Activated T-cell treated with anti-CD3 and anti-CD28 coated beads for 48 hours (primary cell): ENCODE data around the gene HYAL3.

Experiments
- DNase-seq: peaks from one replicate; pipeline ENCODE4 v3.0.0-alpha.2; 2020; ENCODE audit warnings: low read depth

The HYAL3 gene, protein sequence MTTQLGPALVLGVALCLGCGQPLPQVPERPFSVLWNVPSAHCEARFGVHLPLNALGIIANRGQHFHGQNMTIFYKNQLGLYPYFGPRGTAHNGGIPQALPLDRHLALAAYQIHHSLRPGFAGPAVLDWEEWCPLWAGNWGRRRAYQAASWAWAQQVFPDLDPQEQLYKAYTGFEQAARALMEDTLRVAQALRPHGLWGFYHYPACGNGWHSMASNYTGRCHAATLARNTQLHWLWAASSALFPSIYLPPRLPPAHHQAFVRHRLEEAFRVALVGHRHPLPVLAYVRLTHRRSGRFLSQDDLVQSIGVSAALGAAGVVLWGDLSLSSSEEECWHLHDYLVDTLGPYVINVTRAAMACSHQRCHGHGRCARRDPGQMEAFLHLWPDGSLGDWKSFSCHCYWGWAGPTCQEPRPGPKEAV

DNA sequence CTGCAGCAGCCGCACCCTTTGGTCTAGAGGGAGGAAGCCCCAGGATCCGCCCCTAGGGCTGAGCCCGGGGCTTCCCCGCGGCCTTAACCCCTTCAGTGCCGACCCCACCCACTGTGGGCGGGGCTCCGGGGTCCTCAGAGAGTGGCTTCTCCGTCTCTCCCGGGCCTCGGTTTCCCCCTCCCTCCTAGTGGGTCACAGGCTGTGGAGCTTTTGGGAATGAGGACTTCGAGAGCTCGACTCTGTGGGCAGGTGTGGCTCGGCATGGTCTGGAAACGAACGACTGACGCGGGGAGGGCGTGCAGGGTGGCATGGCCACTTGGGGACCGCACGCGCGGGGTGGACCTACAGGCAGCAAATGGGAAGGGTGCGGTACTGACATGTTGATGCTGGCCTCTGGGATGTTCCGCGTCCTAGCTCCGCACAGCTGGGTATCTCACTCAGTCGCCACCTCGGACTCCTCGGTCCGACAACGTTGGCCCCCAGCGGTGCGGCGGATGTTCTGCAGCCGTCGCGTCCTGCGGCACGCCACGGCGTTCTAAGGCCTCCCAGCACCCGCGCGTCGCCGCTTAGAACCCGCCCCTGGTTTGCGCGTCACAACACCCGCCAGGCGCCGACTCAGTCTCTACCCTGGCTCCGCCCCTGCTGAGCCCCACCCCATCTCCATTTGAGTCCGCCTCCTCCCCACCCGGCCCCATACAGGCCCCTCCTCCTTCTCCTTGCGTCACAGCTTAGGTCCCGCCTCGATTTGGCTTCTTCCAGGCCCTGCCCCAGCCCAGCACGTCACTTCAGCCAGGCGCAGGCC lies at the start of gene HYAL3, which contains the start of gene NAA80:
TSS of gene HYAL3 (minus strand) at position 570 of the 802 bp plus-strand sequence. CDS start 3,803 bp downstream, outside the sequence.
TSS of gene NAA80 (minus strand) at position 570 of the 802 bp plus-strand sequence. CDS start 1,942 bp downstream, outside the sequence.
- DNase-seq, result peak; percentile 99

DNA sequence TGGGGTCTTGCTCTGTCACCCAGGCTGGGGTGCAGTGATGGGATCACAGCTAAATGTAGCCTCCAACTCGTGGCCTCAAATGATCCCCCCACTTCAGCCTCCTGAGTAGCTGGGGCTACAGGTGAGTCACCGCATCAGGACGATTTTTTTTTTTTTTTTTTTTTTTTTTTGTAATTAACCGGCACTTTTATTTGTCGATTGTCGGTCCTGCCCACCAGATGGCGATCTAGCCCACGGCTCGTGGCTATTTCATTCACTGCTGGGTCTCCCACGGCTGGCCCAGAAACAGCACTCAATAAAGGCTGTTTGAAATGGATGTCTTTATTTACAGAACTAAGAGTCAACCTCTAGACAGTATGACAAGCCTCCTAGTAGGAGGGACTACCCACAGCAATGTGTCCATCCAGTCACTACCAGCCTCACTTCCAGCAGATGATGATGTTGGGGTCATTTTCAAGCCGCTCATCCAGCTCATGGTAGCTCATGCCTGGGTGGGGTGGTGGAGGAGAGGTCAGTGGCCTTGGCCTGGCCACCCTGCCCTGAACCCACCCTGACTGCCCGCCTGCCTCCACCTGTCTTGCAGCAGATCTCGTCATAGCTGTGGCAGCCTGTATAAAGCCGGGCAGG lies 48.1 kb upstream of the HYAL3 start:
- peak; percentile 68 for DNase-seq

DNA sequence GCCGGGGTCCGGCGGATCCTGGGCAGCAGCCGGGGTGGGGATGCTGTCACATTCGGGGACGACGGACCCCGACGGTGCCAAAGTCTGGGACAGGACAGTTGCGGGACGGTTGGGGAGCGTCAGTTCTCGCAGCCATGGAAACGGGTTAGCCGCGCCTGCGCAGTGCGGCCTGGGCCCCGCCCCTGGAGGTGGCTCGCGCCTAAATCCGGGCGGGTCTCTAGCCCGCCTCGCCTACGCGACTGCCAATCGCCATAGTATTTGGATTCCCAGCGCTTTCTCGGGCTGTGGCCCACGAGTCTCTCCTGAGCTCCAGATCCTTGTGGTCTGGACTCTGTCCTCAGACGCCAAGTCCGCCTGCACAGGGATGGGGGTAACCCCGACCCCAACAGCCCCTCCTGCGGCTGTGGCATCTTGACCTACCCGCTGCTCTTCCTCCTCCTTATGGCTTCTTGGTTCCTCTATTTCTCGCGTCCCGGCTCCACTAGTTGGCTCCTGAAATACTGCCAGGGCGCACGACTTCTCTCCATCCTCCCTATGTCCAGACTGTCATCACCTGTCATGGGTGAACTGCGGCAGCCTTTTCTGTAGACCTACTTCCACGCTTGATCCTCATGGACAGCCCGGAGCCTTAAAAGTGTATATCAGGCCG lies 46.5 kb upstream of the HYAL3 start, which contains the start of gene ZMYND10:
TSS of gene ZMYND10 (minus strand) at position 147 of the 649 bp plus-strand sequence. CDS start 153 bp downstream, outside the sequence.
- DNase-seq, result peak; percentile 78

DNA sequence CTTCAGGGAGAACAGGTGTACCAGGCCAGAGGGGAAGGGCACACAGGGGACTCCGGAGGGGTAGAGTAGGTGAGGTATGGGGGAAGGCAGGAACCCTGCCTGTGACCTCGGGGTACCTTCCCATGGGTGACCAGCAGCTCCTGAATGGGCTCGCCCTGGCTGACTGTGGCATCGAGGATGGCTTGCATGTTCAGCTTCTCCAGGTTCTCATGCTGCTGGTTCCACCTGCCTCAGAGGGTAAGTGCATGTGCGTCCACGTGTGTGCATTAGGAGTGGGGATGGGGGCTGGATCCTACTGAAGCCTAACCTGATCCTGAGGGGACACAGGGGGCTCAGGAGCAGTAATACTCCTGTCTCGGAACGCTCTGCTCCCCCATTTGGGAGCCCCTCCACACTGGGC lies 45.8 kb upstream of the HYAL3 start:
- no peak for DNase-seq

DNA sequence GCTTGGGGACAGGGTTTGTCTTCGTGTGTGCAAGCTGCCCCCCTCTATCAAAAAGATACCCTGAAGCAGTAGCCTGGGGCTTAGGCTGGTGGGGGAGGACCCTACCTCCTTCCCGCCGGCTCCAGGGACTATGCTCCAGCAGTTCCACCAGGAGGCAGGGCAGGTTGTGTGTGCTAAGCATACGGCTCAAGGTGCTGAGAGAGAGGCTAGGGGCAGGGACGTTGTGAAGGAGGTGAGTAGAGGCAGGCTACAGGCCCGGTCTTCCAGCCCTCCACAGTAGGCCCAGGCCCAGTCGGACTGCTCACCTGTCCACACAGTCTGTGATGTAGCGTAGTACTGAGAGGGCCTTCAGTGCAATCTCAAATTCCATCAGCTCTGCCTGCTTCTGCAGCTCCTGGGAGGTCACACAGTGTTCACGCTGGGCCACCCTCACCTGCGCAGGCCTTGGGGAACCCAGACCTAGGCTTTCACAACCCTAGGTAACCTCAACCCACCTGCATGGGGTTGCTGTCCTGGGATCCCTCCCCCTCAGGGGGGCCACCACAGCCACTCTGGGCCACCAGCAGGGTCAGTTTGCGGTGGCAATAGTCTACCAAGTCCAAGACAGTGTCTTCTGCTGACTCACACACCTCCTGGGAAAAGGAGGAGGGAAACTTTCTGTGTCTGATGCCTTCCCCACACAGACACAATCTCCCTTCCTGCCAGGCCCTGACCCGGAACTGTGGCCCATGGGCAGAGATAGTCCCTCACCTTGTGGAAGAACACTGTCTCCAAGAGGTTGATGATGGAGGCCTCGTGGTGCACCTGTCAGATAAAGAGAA lies 43.8 kb upstream of the HYAL3 start:
- DNase-seq, result no peak

DNA sequence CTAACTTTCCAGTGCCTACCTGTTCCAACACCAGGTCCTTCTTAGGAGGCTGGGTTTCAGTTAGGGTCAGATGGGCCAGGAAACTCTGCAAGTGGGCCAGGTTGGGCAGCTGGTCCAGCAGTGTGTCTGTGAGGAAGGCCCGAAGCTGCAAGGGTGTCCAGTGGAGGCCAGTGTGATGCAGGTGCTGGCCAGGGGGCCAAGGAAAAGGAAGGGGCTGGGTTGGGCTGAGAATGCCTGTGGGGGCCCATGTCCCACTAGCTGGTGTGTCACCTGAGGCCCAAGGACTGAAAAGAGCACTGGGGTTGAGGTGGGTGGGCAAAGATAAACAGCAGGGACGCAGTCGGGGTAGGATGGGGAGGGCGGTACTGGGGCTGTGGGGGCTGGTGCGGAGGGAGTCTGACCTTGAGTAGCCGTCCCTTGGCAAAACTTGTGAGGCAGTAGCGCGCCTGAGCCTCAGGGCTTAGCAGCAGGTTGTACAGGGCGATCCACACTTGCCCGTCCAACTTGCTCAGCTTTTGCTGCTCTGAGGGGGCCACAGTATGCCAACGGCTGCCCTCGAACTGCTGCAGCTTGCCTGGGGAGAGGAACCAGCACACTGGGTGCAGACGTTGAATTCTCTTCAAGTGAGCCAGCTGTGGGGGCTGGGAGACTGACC lies 42.9 kb upstream of the HYAL3 start:
- DNase-seq, result no peak

DNA sequence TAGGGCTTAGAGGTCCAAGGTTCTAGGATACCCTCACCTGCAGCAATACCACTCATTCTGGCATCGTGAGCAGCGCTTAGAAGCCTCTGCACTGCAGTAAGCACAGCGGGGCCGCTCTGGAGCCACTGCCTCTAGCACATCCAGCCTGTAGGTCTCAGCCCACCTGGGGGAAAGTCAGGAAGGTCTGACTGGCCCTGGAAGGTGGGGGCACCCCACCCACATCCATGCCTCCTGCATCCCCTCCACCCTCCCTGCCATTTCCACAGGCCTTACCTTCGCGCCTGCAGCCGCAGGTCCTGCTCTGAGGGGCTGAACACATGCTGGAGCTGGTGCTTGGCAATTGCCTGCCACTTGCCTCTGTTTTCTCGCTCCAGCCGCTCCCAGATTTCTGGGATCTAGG lies 42.3 kb upstream of the HYAL3 start:
- no peak for DNase-seq

DNA sequence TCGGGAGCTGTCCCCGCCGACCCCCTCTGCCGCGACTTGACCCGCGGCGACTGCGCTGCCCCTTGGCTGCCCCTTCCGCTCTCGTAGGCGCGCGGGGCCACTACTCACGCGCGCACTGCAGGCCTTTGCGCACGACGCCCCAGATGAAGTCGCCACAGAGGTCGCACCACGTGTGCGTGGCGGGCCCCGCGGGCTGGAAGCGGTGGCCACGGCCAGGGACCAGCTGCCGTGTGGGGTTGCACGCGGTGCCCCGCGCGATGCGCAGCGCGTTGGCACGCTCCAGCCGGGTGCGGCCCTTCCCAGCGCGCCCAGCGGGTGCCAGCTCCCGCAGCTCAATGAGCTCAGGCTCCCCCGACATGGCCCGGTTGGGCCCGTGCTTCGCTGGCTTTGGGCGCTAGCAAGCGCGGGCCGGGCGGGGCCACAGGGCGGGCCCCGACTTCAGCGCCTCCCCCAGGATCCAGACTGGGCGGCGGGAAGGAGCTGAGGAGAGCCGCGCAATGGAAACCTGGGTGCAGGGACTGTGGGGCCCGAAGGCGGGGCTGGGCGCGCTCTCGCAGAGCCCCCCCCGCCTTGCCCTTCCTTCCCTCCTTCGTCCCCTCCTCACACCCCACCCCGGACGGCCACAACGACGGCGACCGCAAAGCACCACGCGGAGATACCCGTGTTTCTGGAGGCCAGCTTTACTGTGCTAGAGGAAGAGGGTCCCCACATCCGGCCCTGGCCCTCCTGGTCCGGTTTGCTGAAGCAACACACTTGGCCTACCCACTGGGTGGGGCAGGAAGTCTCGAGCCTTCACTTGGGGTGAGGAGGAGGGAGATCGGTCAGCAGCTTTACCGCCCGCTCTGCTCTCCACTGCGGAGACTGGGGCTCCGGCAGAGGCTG lies 41.5 kb upstream of the HYAL3 start, which contains the start of gene RASSF1:
TSS of gene RASSF1 (minus strand) at position 389 of the 882 bp plus-strand sequence. CDS start at position 358, 31 bp downstream.
- DNase-seq, result peak; percentile 77

DNA sequence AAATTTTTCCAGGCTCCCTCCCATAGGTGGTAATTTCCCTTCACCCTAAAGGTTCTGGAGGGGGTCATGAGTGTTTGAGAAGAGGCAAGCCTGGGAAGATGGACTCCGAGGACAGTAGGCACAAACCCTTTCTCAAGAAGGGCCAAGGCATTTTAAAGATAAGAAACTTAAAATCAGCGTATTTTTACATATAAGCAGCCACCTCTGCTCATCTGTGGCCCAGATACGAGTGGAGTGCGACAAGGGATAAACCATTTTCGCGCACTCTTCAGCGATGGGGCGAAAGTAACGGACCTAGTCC lies 40.9 kb upstream of the HYAL3 start:
- no peak for DNase-seq

DNA sequence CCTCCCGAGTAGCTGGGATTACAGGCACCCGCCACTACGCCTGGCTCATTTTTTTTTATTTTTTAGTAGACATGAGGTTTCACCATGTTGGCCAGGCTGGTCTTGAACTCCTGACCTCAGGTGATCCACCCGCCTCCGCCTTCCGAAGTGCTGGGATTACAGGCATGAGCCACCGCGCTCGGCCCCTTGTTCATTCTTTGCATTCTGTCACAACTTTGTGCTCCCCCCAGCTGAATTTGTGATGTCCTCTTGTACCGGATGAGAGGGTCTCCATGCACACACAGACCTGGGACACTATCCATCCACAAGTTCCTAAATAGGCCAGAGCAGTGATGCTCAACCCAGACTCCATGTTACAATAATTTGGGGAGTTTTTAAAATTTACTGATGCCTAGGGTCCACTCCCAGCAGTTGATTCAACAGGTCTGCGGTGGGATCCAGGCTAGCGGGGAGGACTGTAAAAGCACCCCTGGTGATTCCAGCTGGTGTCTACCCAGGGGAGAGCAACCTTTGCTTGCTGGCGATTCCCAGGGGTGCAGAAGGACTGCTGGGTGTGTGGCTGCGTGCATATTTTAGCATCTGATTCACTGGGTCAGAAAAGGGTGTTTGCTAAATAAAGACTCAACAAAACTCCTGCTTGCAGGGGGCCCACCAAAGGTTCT lies 40.4 kb upstream of the HYAL3 start:
- no peak for DNase-seq

DNA sequence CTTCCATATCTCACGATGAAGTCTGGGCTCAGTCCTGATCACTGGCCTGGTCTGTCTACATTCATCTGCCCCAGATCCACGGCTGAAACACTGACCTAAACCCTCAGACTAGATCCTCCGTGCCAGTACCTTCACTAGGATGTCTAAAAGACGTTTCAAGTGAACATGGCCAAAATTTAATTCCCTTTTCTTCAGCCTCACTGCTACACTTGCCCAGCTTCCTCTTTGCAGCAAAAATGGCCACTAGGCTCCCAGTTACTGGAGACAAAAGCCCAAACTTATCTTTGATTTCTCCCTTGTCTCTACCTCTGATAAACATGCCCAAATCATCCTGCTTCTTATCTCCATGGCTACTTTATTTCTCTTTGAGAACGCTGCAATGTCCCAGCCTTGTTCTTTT lies 39.8 kb upstream of the HYAL3 start:
- DNase-seq, result no peak

DNA sequence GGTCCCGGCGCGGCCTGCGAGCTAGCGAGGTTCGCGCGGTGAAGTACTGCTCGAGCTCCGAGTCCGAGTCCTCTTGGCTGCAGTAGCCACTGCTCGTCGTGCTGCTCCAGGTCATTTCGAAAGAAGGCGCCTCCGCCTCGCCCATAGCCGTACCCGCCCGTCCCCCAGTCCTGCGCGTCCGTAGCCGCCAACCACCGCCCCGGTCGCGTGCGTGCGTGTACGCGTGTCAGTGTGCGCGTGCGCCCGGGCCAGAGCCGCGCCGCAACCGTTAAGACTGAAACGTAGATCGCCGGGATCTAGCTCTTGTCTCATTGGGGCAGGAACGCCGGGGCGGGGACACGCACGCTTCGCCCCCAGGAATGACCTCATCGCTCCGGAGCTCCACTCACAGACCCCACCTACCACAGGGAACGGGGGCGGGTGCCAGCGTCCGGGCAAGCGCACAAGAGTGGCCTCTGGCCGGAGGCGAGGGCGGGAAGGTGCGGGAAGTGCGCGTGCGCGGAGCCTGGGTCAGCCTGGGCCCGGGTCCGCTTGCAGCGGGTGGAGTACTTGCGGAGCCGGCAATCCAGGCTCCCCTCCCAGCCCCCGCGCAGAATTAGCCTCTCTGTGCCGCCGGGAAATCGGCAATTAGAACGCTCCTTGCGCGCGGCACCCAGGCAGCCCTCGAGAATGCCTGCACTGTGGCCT lies 38.1 kb upstream of the HYAL3 start:
- DNase-seq, result peak; percentile 96

DNA sequence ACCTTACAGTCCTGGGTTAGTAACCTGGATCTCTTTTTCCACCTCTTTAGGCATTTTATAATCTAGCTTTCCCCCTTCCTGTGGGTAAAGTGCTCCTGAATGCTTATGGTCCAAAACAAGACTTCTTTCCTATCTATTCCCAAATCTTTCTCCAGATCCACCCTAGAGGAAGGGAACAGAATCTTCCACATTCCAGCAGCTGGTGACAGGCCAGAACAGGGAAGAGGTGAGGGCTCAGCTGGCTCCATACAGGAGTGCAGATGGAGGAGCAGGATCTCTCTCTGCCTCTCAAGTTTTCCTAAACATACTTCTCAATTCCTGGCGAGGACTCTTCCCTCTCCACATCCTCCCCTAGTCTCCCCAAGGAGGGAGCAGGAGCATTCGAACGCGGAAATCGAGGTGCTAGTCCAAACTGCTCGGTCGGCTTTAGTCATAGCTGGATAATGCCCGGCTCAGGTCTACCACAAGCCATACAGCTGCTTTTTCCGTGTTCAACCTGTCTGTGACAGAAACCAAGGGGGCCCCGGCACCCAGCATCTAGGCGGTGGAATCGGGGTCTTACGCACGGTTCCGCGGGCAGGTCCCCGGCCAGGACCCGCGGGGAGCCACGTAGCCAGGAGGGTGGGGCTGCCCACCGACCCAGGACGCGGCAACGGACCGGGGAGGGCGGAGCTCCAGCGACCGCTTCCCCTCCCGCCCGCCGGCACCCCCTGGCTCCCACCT lies 37.4 kb upstream of the HYAL3 start:
- no peak for DNase-seq

DNA sequence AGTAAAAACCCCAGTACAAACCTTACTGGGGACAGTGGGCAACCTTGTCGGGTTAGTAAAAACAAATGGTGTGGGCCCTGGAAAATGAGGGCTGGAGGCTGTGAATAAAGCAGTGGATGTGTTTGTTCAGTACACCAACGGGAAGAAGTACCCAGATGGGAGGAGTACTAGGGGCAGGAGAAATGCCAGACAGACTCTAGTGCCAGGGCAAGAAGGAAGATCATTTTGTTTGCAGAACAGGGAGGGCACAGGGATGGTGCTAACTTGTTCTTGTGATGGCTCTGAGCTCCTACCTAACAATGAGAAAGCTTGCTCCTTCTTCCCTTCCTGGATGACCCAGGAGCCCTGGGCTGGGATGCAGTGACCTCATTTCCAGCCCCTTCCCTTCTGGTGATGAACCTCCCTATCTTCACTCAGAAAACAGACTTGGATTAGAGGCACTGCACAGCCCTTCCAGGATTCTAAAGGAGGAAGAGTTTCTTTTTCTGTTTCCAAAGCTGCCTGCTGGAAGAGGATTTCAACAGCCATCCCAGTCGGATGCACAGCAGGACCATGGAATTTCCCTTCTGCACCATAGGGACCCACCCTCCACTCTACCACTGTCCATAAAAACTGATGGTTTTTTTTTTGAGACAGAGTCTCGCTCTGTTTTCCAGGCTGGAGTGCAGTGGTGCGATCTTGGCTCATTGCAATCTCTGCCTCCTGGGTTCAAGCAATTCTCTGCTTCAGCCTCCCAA lies 35.3 kb upstream of the HYAL3 start:
- no peak for DNase-seq

DNA sequence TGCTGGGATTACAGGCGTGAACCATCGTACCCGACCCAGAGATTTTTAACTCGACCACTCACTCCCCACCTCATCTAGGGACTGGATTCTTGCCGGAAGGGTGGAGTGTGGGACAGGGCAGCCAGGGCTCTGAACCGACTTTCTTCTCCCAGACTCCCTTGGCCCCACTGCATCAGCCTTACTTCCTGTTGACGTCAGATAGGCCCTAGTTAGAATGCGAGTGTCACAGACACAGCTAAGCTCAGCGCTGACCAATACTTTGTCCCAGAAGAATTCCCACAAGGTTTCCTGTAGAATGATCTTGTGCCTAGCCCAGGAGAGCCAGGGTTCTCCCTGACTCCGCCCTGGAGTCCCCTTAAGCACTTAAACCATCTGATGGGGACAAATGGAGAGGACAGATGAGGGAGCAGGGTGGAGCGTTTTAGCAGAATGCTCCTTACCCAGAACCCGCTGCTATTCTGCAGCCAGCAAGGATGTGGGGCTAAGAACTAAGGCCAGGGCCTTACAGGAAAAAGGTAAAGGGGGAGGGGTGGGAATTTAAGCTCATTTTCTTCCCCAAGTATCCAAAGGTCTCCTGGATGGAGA lies 34.6 kb upstream of the HYAL3 start:
- no peak for DNase-seq

DNA sequence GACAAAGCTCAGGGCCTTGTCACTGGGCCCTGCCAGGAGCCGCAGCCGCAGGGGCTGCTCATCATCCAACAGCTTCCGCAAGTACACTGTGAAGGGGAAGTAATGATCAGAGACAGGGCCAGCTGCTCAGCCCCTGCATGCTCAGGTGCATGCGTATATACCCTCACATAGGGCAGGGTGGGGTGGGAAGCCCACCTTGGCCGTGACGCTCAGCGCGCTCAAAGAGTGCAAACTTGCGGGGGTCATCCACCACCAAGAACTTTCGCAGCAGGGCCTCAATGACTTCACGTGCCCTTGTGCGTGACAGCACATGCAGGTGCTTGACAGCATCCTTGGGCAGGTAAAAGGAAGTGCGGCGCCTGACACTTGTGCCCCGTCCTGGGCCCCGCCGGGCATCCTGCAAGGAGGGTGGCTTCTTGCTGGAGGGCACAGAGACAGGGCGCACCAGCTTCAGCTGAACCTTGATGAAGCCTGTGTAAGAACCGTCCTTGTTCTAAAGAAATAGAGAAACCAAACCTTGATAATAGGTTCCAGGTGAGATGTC lies 32.2 kb upstream of the HYAL3 start:
- no peak for DNase-seq
